SK-N-MC (cell line): ENCODE data around the gene KLHDC4.

Source experiments
- EZH2 ChIP-seq: fragments of 200-600 bp; sonication (generic); IDR thresholded peaks from one replicate; pipeline ENCODE4 v1.6.1; 2017; ENCODE audit warnings: antibody characterized with exemption
- FOXP2 ChIP-seq: optimal IDR thresholded peaks from 2 replicates; pipeline ENCODE3; 2011; ENCODE audit warnings: mild to moderate bottlenecking, moderate library complexity; ENCODE audit not compliant: insufficient read depth; ENCODE audit errors: extremely low read length, control extremely low read depth
- POLR2AphosphoS5 ChIP-seq: IDR thresholded peaks from 2 replicates; pipeline ENCODE4 v1.6.1; 2012; ENCODE audit warnings: mild to moderate bottlenecking, low read depth, low read length, borderline replicate concordance

- TF ChIP-seq POLR2AphosphoS5: no peak
- no peak for TF ChIP-seq FOXP2
- TF ChIP-seq EZH2: no peak
Observed at GRCh38 chr16:87789437-87790291, 23.9 kb upstream of the KLHDC4 start.
